HG03159 (cell line): ENCODE measurements around the gene TAL1.
"Not testable (repeated sequence)": the region's sequence is repeated elsewhere in the genome, so short reads cannot be mapped to it uniquely, and the experiment has no call there.

Experiments used
- ATAC-seq: cut with Tn5 transposase; IDR thresholded peaks from one replicate; pipeline ENCODE4 v1.9.1; 2021; ENCODE audit warnings: mild to moderate bottlenecking, moderate library complexity; ENCODE audit not compliant: unreplicated experiment

The TAL1 gene

GRCh38 chr1:47213230-47213963, 18.6 kb downstream of the TAL1 start:
- ATAC-seq: no peak

GRCh38 chr1:47212636-47213229, 19.3 kb downstream of the TAL1 start:
- ATAC-seq: no peak

- ATAC-seq: no peak
Observed at GRCh38 chr1:47211796-47212269, 20.2 kb downstream of the TAL1 start.

- ATAC-seq: no peak
Observed at GRCh38 chr1:47210666-47211065, 21.4 kb downstream of the TAL1 start.

- ATAC-seq: no peak
Observed at GRCh38 chr1:47209725-47210325, 22.2 kb downstream of the TAL1 start.

- no peak for ATAC-seq
Observed at GRCh38 chr1:47209091-47209490, 22.9 kb downstream of the TAL1 start.

- no peak for ATAC-seq
Observed at GRCh38 chr1:47208374-47208850, 23.6 kb downstream of the TAL1 start.

- ATAC-seq: no peak
Observed at GRCh38 chr1:47207803-47208373, 24.1 kb downstream of the TAL1 start.

- no peak for ATAC-seq
Observed at GRCh38 chr1:47205918-47206317, 26.1 kb downstream of the TAL1 start.

GRCh38 chr1:47203504-47203903, 28.5 kb downstream of the TAL1 start:
- ATAC-seq: not testable (repeated sequence)

- ATAC-seq: no peak
Observed at GRCh38 chr1:47201179-47201578, 30.8 kb downstream of the TAL1 start.

GRCh38 chr1:47198214-47198613, 33.8 kb downstream of the TAL1 start:
- ATAC-seq: no peak

GRCh38 chr1:47196622-47197021, 35.4 kb downstream of the TAL1 start:
- no peak for ATAC-seq

GRCh38 chr1:47195981-47196380, 36.0 kb downstream of the TAL1 start:
- not testable (repeated sequence) for ATAC-seq

- ATAC-seq: no peak
Observed at GRCh38 chr1:47194311-47194710, 37.7 kb downstream of the TAL1 start.

GRCh38 chr1:47193496-47193895, 38.5 kb downstream of the TAL1 start:
- ATAC-seq: not testable (repeated sequence)

GRCh38 chr1:47192458-47193384, 39.3 kb downstream of the TAL1 start:
- ATAC-seq: peak; percentile 67

GRCh38 chr1:47191940-47192457, 40.0 kb downstream of the TAL1 start:
- no peak for ATAC-seq

- ATAC-seq: no peak
Observed at GRCh38 chr1:47190857-47191256, 41.2 kb downstream of the TAL1 start.

GRCh38 chr1:47190509-47190855, 41.5 kb downstream of the TAL1 start:
- ATAC-seq: no peak
